PC-9 (cell line): ENCODE data around the gene CRYBB1. TPM values are rescaled to one million over a fixed set of nuclear protein-coding genes. Genes with fewer than 3 reads are reported as not detected.

Source experiments
- BruUV-seq: library from RNA; stranded (reverse); fragments of 400-500 nt; replicated peaks from 2 replicates; lab custom pipeline; 2021; lab: Mats Ljungman, UMichigan
- CTCF ChIA-PET: fragments of 300-600 bp; sonication (Branson Sonifier 250); formaldehyde crosslinking; loops from one replicate; lab custom pipeline; 2022; ENCODE audit warnings: antibody characterized with exemption; lab: Charles Lee
- POLR2A ChIA-PET: fragments of 300-600 bp; sonication (Branson Sonifier 250); formaldehyde crosslinking; loops from one replicate; lab custom pipeline; 2022; ENCODE audit warnings: antibody characterized with exemption; ENCODE audit not compliant: unreplicated experiment; lab: Charles Lee
- DNase-seq, 2 experiments: peaks; one replicate each; pipeline versions ENCODE4 v3.0.0 to v3.0.0-alpha.2; 2015 to 2022; ENCODE audit warnings: mixed read lengths in 1 of 2
- H2AFZ ChIP-seq: fragments of 200-600 bp; sonication (generic); 2 replicates; pipeline ENCODE4 v1.8.1; 2017; ENCODE audit warnings: antibody characterized with exemption
- H3F3A ChIP-seq: fragments of 200-600 bp; sonication (generic); 2 replicates; pipeline ENCODE4 v1.8.1; 2017; ENCODE audit warnings: antibody characterized with exemption, mild to moderate bottlenecking, low read depth; ENCODE audit not compliant: insufficient read depth
- H3K27ac ChIP-seq: fragments of 200-600 bp; sonication (generic); 2 replicates; pipeline ENCODE4 v1.6.1; 2016; ENCODE audit warnings: mixed run types
- H3K27me3 ChIP-seq: fragments of 200-600 bp; sonication (generic); 2 replicates; pipeline ENCODE4 v1.6.1; 2016; ENCODE audit warnings: low read depth, mixed run types; ENCODE audit not compliant: insufficient read depth
- H3K36me3 ChIP-seq: fragments of 200-600 bp; sonication (generic); 2 replicates; pipeline ENCODE4 v1.6.1; 2016; ENCODE audit warnings: low read depth, mixed run types
- H3K4me1 ChIP-seq: fragments of 200-600 bp; sonication (generic); replicated peaks from 2 replicates; pipeline ENCODE4 v1.6.1; 2016; ENCODE audit warnings: mixed run types; ENCODE audit not compliant: insufficient read depth
- H3K4me2 ChIP-seq: fragments of 200-600 bp; sonication (generic); 2 replicates; pipeline ENCODE4 v1.6.1; 2017; ENCODE audit warnings: mixed run types
- H3K4me3 ChIP-seq: fragments of 200-600 bp; sonication (generic); 2 replicates; pipeline ENCODE4 v1.6.1; 2016; ENCODE audit warnings: mixed run types
- H3K79me2 ChIP-seq: fragments of 200-600 bp; sonication (generic); 2 replicates; pipeline ENCODE4 v1.6.1; 2017; ENCODE audit warnings: low read depth, mixed run types
- H3K9me2 ChIP-seq: fragments of 200-600 bp; sonication (generic); 2 replicates; pipeline ENCODE4 v1.8.1; 2017; ENCODE audit warnings: mild to moderate bottlenecking; ENCODE audit not compliant: insufficient read depth
- H3K9me3 ChIP-seq: fragments of 200-600 bp; sonication (generic); 2 replicates; pipeline ENCODE4 v1.8.1; 2016; ENCODE audit warnings: low read depth; ENCODE audit not compliant: insufficient read depth
- H4K20me1 ChIP-seq: fragments of 200-600 bp; sonication (generic); 2 replicates; pipeline ENCODE4 v1.8.1; 2017; ENCODE audit not compliant: insufficient read depth
- EZH2 ChIP-seq: fragments of 200-600 bp; sonication (generic); IDR thresholded peaks from 2 replicates; pipeline ENCODE4 v1.8.0; 2017; ENCODE audit warnings: antibody characterized with exemption, low read depth
- intact Hi-C: fragments of 100-400 bp; cut with micrococcal nuclease; formaldehyde crosslinking; loops from one replicate; pipeline ENCODE4 v1.10.0; 2022; ENCODE audit not compliant: unreplicated experiment
- total RNA-seq: library from RNA; stranded (reverse); gene quantifications from 2 replicates; pipeline ENCODE4 v1.2.3, GENCODE V29; 2021
- TF ChIP-seq, protein P1 (sequence below): fragments of 200-600 bp; sonication (generic); conservative IDR thresholded peaks from 2 replicates; pipeline ENCODE4 v1.6.1; 2017; ENCODE audit warnings: mixed run types, antibody characterized with exemption, mild to moderate bottlenecking, moderate library complexity

The CRYBB1 gene
- total RNA-seq, 1 experiment from 2014 or later = not detected

GRCh38 chr22:26609287-26609686 is 8.5 kb downstream of the CRYBB1 start:
- TF ChIP-seq EZH2 = no peak
- TF ChIP-seq, protein P1, sequence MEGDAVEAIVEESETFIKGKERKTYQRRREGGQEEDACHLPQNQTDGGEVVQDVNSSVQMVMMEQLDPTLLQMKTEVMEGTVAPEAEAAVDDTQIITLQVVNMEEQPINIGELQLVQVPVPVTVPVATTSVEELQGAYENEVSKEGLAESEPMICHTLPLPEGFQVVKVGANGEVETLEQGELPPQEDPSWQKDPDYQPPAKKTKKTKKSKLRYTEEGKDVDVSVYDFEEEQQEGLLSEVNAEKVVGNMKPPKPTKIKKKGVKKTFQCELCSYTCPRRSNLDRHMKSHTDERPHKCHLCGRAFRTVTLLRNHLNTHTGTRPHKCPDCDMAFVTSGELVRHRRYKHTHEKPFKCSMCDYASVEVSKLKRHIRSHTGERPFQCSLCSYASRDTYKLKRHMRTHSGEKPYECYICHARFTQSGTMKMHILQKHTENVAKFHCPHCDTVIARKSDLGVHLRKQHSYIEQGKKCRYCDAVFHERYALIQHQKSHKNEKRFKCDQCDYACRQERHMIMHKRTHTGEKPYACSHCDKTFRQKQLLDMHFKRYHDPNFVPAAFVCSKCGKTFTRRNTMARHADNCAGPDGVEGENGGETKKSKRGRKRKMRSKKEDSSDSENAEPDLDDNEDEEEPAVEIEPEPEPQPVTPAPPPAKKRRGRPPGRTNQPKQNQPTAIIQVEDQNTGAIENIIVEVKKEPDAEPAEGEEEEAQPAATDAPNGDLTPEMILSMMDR = no peak
- Histone ChIP-seq H4K20me1 (no peaks in the 10 kb centered on the region), H3K9me2 (no peaks in the 10 kb centered on the region), H3K4me1 (no peaks in the 10 kb centered on the region), H3F3A (no peaks in the 10 kb centered on the region), H2AFZ (no peak overlapping the region), H3K79me2 (no peaks in the 10 kb centered on the region), H3K4me2 (no peak overlapping the region), H3K4me3 (no peak overlapping the region), H3K9me3 (no peaks in the 10 kb centered on the region), H3K27me3 (peaks cover 32% of the 10 kb centered on the region), H3K27ac (no peak overlapping the region), H3K36me3 (no peaks in the 10 kb centered on the region)
- no TSS peak for BruUV-seq
- ChIA-PET POLR2A (no interaction called here), CTCF (no interaction called here)
- intact Hi-C loops = no loop called here
- DNase-seq = no peak

GRCh38 chr22:26608129-26608528 is 9.7 kb downstream of the CRYBB1 start:
- Histone ChIP-seq H3K4me3 (no peak overlapping the region), H3K4me1 (no peaks in the 10 kb centered on the region), H3K27ac (no peak overlapping the region), H3K36me3 (no peaks in the 10 kb centered on the region), H3K27me3 (peaks cover 25% of the 10 kb centered on the region), H2AFZ (no peak overlapping the region), H3F3A (no peaks in the 10 kb centered on the region), H4K20me1 (no peaks in the 10 kb centered on the region), H3K9me2 (no peaks in the 10 kb centered on the region), H3K79me2 (no peaks in the 10 kb centered on the region), H3K4me2 (no peak overlapping the region), H3K9me3 (no peaks in the 10 kb centered on the region)
- no peak for TF ChIP-seq EZH2
- intact Hi-C loops = no loop called here
- no TSS peak for BruUV-seq
- ChIA-PET CTCF (no interaction called here), POLR2A (no interaction called here)
- no peak for DNase-seq

DNA sequence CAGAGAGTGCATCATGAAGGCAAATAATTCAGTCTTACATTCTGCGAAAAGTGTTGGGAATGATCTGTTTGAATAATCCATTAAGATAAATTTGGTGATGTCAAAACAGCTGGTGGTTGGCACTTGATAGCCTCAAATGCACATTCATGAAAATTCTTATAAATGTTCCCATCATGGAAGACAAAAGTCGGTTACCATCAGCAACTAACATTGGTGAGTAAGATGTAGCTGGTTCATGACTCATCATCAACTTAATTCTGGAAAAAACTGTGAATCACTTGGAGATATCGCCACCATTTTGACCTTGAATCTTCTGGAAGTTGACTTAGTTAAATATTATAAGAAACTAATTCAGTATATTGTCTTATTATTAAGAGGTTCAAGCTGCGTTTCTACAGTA is 11.2 kb downstream of the CRYBB1 start:
- H3K27ac ChIP-seq = no peak overlapping the region
- no peaks in the 10 kb centered on the region for H3K4me1 ChIP-seq
- H3F3A ChIP-seq = no peaks in the 10 kb centered on the region
- CTCF ChIA-PET = no interaction called here
- no peaks in the 10 kb centered on the region for H3K79me2 ChIP-seq
- H2AFZ ChIP-seq = no peak overlapping the region
- peaks cover 20% of the 10 kb centered on the region for H3K27me3 ChIP-seq
- H3K4me2 ChIP-seq = no peak overlapping the region
- H3K9me3 ChIP-seq = no peaks in the 10 kb centered on the region
- no peak for DNase-seq
- H3K36me3 ChIP-seq = no peaks in the 10 kb centered on the region
- H4K20me1 ChIP-seq = no peaks in the 10 kb centered on the region
- BruUV-seq = no TSS peak
- H3K9me2 ChIP-seq = no peaks in the 10 kb centered on the region
- intact Hi-C loops = no loop called here
- H3K4me3 ChIP-seq = no peak overlapping the region
- no peak for TF ChIP-seq EZH2
- TF ChIP-seq, protein P1 = no peak
- POLR2A ChIA-PET = no interaction called here

DNA sequence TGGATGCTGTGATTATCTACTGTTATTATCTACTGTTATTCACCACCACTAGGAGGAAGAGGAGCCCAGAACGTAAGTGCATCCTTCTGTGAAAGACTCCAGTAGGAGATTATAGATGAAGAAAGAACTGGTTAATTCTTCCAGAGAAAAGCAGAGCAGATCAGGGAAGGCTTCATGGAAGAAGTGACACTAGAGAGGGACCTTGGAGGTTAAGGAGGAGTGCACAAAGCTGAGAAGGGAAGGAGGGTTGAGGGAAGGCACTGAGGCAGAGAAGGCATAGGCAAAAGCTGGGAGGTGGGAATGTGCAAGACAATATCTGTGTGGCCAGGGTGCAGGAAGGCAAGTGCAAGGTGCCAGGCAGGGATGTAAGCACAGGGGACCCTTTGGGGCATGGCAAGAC is 13.5 kb downstream of the CRYBB1 start:
- Histone ChIP-seq H3K79me2 (no peaks in the 10 kb centered on the region), H4K20me1 (no peaks in the 10 kb centered on the region), H3K9me3 (no peaks in the 10 kb centered on the region), H3K36me3 (no peaks in the 10 kb centered on the region), H3K9me2 (no peaks in the 10 kb centered on the region), H3K4me2 (no peak overlapping the region), H2AFZ (no peak overlapping the region), H3K4me3 (no peak overlapping the region), H3K4me1 (no peaks in the 10 kb centered on the region), H3F3A (no peaks in the 10 kb centered on the region), H3K27me3 (peaks cover 19% of the 10 kb centered on the region), H3K27ac (no peak overlapping the region)
- BruUV-seq = no TSS peak
- DNase-seq = no peak
- ChIA-PET CTCF (no interaction called here), POLR2A (no interaction called here)
- intact Hi-C loops = no loop called here
- TF ChIP-seq, protein P1 = no peak
- TF ChIP-seq EZH2 = no peak
